A549 treated with RU486 at 1 μM for 4 hours (cell line): ENCODE results near the gene ADORA2B. TPM values are rescaled to one million over a fixed set of nuclear protein-coding genes. Genes with fewer than 3 reads are reported as not detected.

Experiments
- total RNA-seq: library from RNA; stranded (reverse); fragments of 200-300 nt; extraction: Qiagen RNA extraction; gene quantifications from 5 replicates; pipeline ENCODE4 v1.2.3, GENCODE V29; 2022; ENCODE audit warnings: low read depth

Gene ADORA2B
- total RNA-seq, result 10.9 to 17.7 TPM (median 15.5 TPM) in 5 replicates

GRCh38 chr17:15944759-15945526 is at the start of gene ADORA2B:
ADORA2B (plus strand) TSS chr17:15945130; CDS start chr17:15945249, 119 bp downstream.

GRCh38 chr17:15999141-15999973 is 54.4 kb downstream of the ADORA2B start, which contains the start of the genes TTC19 and ZSWIM7:
TTC19 (plus strand) TSS chr17:15999824; CDS start chr17:15999849, 25 bp downstream.
ZSWIM7 (minus strand) TSS chr17:15999704; CDS start chr17:15999594, 110 bp downstream.

Other genes with a start within 250 kb of the ADORA2B start
- gene ZNF286A, start 245.4 kb upstream of the ADORA2B start, total RNA-seq, result 25.2 to 43.3 TPM (median 27.4 TPM) in 5 replicates
- 0.15 TPM in 1 of 5 replicates, not detected in the others for gene TBC1D26, start 212.8 kb upstream of the ADORA2B start, total RNA-seq
- 41.1 to 47.6 TPM (median 45.7 TPM) in 5 replicates for gene ZSWIM7, start 54.6 kb downstream of the ADORA2B start, total RNA-seq
- 33.7 to 55.0 TPM (median 49.9 TPM) in 5 replicates for gene TTC19, start 54.7 kb downstream of the ADORA2B start, total RNA-seq